HL-60/S4 treated with retinoic acid at 250 ng/mL for 4 days and 3 days (cell line): Measurements from ENCODE around the gene RASL12.
"Not testable (repeated sequence)": the region's sequence is repeated elsewhere in the genome, so short reads cannot be mapped to it uniquely, and the experiment has no call there.

Experiments
- in situ Hi-C: fragments of 300-500 bp; cut with MboI; formaldehyde crosslinking; loops from 2 replicates; pipeline ENCODE4 v1.7.0; 2022; ENCODE audit warnings: low sequenced_read_pairs

The RASL12 gene

DNA sequence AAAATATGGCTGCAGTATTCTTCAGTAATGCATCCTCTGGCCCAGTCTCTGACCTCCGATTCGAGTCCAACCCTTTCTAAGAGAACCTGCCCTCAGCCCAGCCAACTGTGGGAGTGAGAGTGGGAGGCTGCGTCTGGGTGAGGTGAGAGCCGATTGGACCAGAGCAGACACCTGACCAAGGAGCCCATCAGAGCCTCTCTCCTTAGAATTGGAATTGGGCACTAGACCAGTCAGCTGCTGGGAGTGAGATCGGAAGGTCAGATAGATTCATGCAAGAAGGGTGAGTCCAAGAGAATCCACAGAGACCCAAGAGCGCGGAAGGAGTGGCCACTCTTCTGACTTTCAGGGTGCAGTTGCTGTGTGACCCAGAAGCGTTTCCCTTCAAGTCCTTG, 10.2 kb downstream of the RASL12 start:
- in situ Hi-C loops: no loop called here

DNA sequence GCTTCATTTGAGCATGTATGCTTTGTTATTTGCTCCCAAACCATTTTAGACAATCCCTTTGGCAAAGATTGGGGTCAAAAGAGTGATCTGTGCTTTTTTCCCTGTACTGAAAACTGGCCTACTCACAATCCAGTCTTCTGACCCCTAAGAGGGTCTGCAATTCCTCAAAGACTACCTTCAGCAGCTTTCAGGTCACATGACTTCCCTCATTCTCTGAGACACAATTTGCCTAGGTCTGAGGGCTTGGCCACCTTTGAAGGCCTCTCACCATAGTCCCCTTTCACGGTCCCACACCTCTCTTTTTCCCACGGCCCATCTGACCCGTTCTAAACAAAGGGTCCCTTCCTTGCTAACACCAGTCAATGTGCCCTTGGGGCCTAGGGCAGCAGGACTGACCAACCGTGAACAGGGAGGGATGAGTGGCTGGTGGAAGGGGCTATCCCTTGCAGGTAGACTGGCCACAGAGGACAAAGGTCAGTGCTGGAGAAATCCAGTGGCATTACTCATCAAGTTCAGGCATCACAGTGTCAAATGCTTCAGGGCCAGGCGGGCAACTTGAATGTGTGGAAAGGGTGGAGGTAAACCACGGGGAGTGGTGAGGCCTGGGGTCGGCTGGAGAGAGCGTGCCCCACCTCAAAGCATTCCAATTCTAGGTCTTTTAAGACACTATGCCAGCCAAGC, 10.8 kb downstream of the RASL12 start:
- in situ Hi-C loops: no loop called here

DNA sequence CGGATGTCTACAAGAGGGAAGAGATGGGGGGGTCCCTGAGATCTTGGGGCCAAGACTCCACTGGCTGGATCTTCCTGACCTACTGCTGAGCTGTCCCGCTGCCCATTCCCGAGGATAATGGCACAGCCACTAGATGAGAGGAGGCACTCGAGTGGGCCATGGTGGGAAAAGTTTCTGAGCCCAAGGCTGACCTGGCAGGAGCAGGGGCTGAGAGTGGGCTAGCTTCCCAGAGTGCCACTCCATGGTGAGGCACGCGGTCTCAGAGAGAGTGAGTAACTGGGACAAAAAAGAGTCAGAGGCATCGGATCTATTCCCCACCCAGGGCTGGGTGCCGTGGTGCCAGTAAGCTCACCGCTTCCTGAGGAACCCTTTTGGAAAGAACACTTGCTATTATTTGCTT, 11.7 kb downstream of the RASL12 start:
- in situ Hi-C loops: no loop called here

DNA sequence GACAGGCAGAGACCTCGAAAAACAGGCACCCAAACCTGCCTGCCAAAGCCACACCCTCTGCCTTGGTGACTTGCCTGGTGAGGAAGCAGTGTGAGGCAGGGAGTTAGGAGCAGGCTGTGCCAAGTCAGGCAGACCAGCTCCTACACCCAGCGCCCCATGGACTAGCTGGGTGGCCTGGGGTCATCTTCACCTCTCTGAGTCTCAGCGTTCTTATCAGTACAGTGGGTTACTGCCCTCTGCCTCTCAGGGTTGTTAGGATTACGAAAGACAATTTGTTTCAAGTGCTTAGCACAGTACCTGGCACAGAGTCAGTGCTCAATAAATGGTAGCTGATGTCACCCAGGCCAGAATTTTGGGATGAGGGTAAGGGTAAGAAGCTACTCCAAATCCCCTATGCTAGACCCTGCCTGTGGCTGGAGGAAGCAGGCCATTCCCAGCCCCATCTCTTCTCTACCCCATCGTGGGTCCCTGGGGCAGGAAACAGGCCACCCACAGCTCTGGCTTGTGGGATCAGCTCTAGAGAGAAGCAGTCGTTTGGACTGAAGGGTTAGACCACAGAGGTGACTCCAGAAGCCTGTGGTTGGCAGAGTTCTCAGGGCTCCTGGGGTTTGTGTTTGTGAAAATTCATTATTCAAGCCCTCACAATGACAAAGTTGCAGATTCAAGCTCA, 12.5 kb downstream of the RASL12 start:
- in situ Hi-C loops: no loop called here

DNA sequence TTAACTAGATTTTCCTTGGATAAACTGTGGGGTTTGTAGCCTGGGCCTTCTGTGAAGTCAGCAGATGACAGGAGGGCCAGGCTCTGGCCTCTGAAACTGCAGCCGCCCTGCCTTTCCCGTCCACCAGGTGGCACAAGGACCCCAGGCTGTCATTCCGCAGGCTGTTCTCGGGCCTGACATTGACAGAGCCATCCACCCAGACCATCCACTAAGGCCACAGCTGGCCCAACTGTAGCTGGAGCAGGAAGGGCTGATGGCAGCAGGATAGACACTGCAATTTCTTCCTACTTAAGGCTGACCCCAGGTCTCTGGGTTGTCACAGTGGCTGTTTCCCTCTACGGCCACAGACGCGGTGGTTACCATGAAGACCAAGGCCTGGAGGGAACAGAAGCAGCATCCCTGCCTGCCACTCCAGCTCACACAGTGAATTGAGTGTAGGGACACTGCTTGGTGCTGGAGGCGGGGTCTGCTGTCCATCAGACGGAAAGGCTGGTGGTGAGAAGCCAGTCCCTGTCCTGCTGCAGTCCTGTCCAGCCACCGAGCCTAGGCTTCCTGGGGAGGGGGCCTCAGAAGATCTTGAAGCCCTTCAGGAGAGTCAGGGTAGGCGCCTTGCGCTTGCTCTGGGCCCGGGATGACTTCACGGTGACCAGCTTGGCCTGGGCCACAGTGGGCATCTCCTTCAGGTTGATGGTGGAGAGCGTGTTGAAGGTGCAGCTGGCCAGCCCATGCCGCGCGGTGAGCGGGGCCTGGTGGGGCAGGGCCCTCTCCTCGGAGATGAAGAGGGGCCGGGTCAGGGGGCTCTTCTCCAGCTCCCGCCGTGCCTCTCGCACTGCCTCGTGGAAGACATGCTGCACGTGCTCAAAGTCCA, 13.2 kb downstream of the RASL12 start:
- in situ Hi-C loops: no loop called here

DNA sequence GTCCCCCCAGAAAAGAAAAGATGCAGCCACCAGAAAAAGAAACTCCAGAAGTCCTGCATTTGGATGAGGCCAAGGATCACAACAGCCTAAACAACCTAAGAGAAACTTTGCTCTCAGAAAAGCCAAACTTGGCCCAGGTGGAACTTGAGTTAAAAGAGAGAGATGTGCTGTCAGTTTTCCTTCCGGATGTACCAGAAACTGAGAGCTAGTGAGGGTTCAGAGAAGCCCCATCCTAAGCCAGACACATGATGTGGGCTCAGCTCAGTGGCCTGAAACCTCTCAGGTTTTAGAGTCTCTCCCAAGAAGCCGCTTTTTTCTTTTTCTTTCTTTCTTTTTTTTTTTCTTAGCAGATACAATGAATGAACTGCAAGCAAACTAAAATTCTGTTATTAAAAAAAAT, 14.8 kb downstream of the RASL12 start:
- in situ Hi-C loops: no loop called here

DNA sequence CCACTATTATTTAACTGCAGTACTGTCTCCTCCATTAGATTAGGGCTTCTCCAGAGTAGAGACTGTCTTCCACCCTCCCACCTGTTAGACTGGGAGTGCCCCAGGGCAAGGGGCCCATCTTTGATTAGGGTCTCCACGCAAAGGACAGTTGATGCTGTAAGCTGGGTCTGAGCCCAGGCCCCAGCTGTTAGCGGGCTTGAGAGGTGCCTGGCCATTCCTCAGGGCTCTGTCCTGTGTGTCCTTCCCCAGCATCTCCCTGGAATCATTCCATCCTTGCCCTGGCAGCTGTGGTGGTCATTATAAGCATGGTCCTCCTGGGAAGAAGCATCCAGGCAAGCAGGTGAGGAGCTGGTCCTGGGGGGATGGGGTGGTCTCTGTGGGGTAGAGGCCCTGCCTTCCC, 16.5 kb downstream of the RASL12 start:
- in situ Hi-C loops: no loop called here

DNA sequence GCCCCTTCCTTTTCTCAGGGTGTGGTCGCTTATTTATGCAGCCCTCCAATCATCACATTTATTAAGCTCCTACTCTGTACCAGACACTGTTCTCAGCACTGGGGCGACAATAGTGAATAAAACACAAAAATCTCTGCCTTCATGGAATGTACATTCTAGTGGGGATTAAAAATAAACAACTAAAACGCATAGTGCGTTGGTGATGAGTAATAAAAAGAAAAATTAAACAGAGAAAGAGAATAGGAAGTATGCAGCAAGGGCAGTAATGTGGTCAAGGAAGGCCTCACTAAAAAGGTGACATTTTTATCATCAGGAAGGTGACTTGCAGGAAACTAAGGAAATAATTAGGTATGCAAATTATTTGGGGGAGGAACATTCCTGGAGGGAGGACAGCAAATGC, 17.5 kb downstream of the RASL12 start:
- in situ Hi-C loops: no loop called here

DNA sequence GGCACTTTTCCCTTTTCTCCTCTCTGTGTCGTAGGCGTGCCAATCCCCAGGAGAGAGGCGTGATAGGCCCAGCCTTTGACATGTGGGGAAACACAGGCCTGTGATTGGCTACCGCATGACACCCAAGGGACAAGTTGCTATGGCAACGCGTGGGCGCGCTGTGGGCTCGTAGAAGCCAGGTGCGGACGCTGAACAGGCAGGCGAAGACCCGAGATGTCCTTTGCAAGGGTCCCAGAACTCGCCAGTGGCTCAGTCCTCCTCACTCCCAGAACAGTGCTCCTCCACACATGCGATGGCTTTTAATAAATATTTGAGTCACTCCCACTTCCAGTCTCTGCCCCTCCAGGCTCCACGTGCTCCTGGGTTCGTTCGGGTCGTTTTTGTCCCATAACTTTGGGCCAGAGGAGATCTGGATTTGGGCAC, 18.4 kb downstream of the RASL12 start:
- in situ Hi-C loops: no loop called here

DNA sequence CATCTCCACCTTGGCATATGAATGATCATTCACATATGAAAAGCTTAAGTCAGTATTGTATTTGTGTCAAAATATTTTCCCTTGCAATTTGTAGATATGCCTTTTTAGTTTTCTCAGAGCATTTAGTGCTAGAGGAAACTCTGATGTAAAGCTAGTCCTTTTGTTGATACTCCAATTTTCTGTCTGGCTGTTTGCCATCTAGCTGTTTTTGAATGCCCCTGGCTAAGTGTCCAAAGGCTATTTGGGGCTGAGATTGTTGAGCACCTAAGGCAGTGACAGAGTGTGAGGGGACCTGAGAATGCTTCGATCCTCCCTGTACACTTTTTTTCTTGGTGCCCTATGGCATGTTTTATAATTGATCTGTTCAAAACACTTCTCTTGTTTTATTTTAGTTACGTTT, 19.6 kb downstream of the RASL12 start:
- in situ Hi-C loops: no loop called here

DNA sequence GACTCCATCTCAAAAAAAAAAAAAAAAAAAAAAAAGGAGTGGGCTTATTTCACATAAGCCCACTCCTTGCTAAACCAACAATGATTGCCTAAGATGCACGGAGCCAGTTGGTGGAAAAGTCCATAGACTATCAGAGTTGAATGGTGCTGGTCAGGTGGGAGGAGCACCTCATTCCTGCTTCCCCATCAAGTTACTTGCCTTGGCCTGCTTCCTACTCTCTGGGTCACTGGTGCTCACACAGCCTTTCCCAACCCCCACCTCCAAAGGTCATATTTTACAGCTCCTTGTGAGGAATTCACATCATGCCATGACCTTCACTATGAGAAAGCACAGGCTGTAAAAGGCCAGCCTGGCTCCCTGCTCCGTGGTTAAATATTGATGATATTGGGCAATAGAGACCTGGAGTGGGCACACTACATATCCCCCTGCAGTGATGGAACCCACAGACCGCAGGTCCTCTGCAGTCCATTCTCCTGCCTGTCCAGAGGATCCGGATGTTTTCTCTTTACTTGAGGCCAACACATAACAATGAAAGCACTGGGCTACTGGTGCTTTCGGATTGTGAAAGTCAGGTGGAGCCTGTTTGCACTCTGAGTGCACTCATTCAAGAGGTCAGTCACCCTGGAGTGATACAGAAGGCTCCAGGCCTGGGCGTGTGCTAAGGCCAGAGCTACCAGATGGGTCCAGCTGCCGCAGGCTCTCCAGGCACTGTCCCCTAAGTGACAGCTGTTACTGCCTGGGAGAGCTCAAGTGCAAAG, 22.9 kb downstream of the RASL12 start, which contains the start of gene SLC51B:
Gene SLC51B (plus strand): TSS at position 664 of the 758 bp plus-strand sequence. CDS start 4,618 bp downstream, outside the sequence.
- in situ Hi-C loops: no loop called here

DNA sequence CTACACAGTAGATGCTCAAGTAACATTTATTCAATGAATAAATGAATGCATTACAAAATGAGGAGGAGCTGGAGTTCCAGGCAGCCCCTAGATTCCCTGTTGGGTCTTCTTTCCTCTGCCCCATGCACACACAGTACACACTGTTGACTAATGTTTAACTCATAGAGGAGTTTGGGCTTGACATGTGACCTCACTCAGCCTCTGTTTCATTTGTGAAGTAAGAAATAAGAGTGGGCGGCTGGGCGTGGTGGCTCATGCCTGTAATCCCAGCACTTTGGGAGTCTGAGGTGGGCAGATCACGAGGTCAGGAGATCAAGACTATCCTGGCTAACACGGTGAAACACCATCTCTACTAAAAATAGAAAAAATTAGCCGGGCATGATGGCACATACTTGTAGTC, 23.6 kb downstream of the RASL12 start:
- in situ Hi-C loops: not testable (repeated sequence)

DNA sequence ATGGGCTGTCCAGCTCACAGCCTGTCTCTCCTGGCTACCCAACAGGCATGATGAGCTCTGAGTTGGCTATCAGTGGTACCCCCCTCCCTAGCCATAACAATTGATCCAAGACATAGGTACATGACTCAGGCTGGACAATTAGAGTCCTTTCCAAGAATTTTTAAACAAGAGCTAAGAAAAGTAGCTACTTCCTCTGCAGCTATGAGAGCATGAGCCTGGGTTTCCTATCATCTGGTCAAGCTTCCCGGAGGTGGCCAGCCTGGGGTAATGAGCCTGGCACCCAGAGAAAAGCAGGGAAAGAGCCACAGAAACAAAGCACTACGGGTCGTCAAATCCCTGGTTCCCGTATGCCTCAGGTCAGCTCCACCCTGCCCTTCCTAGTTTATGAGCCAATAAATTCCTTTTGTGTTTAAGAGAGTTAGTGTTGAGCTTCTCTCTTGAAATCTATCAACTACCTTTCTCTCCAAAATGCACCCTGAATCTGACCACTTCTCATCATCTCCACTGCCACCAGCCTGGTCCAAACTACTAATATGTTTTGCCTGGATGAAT, 24.9 kb downstream of the RASL12 start:
- in situ Hi-C loops: no loop called here

DNA sequence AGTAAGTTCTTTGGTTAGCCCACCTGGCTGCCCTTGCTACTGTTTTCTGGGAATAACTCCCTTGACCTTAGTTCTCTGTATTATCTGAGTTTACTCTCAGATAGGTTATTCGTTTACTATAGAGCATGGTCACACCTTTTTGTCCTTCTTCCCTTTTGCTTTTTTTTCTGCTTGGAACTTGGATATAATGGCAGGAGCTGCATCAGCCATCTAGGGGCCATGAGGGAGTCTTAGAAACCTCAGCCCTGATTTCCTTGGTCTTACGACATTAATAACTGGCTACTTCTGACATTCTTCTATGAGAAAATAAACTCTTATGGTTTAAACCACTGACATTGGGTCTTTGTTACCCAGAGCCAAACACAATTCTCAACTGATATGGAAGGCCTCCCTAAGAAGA, 26.0 kb downstream of the RASL12 start:
- in situ Hi-C loops: no loop called here

DNA sequence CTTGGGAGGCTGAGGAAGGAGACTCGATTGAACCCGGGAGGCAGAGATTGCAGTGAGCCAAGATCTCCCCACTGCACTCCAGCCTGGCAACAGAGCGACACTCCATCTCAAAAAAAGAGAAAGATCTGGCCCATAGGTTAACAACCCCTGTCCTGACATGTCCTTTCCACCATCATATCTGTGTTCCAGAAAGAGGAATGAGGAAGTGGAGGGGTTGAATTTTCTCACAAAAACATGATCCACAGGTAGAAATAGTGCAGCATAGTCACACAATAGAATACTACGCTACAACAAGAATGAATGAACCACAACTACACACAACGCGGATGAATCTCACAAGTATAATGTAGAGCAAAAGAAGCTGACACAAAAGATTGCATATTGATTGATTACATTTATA, 27.3 kb downstream of the RASL12 start:
- in situ Hi-C loops: no loop called here

DNA sequence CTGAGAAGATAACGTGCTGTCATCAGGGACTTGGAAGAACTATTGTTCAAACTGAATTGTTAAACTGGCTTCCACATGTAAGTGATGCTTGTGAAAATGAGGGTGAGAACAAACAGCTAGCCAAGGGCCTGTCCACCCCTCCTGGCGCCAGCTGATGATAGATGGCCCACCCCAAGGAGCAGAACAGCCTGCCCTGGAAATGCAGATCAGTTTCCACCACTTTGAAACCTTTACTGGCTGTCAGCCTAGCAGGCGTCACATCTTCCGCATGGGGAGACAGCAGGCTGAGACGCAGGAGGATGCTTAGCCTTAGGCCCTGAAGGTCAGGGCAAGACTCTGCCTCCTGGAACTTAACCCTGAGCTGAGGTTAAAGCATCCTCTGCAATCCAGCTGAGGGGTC, 29.0 kb downstream of the RASL12 start:
- in situ Hi-C loops: no loop called here

DNA sequence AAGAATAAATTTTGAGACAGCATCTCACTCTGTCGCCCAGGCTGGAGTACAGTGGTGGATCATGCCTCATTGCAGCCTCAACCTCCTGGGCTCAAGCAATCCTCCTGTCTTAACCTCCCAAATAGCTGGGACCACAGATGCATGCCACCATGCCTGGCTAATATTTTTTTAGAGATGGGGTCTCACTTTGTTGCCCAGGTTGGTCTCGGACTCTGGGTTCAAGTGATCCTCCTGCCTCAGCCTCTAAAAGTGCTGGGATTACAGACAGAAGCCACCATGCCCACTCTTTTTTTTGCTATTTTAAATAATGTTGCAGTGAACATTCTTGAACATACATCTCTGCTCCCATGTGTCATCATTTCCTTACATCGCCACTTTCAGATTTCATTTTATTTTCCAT, 29.4 kb downstream of the RASL12 start:
- in situ Hi-C loops: no loop called here

DNA sequence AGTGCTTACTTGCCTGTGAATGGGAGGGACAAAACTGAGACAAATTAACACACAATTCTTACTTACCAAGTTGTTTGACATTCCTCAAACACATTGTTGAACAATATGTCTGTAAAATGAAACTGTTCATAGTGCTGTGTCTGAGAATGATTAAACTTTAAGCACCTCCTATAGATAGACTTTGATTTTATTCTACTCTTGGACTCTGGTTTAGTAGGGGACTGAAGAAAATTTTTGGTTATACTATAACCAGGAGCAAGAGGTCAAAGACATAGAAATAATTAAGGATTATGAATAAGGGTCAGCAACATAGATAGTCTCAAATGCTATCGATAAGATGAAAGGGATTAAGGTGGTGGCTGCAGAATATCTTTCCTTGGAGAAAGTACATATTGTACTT, 30.5 kb downstream of the RASL12 start:
- in situ Hi-C loops: no loop called here

DNA sequence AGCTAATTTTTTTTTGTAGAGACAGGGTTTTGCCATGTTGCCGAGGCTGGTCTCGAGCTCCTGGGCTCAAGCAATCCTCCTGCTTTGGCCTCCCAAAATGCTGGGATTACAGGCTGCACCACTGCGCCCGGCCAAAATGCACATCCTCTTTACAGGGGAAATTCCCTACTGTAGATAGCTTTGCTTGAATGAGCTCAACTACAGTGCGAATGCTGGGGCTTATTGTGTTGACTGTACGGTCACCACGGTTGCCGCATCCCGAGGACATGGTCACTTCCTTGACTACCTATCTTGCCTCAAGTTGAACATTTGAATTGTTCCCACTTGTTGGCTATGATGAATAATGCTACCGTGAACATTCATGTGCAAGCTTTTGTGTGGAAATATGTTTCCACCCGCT, 33.1 kb downstream of the RASL12 start:
- in situ Hi-C loops: no loop called here

DNA sequence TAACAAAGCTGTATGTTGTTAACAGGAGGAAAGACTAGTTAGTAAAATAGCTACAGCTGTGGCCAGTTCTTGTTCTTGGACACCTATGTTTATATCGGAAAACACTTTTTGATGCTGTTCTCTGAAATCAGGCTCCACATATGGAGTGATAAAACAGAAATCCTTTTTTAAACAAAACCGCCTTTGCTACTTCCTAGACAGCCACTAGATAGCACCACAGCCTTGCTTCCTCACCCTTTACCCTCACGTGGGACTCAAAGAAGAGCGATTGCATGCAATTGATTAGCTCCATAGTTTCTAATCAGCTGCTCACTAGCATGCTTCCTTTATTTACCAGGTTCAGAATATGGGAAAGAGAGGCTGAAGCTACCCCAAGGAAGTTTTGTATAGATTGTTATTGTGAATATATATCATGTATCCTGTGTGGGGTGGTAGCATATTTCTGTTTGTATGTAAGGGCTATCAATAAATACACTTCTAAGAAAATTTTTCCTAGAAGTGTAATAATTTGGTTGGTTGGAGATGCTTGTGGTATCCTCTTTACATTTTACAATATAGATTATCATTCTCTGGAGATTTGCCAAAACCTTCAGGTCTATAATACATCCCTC, 34.0 kb downstream of the RASL12 start:
- in situ Hi-C loops: no loop called here
